Astrocyte (in vitro differentiated cells and primary cell): ENCODE measurements around the gene STX16. TPM values are rescaled to one million over a fixed set of nuclear protein-coding genes. Genes with fewer than 3 reads are reported as not detected.

Source experiments
- DNase-seq: peaks from one replicate; pipeline ENCODE4 v3.0.0-alpha.2; 2010; ENCODE audit warnings: low read depth
- FAIRE-seq: peaks from 2 replicates; lab custom pipeline; 2011; peaks lifted over from hg19 to GRCh38; lab: Jason Lieb, UNC
- H2AFZ ChIP-seq: 2 replicates; pipeline ENCODE4 v1.6.0; 2012; ENCODE audit warnings: low read depth, low read length, inconsistent platforms
- H3K27ac ChIP-seq: 2 replicates; pipeline ENCODE4 v1.5.1; 2011; ENCODE audit warnings: low read depth, low read length, inconsistent platforms
- H3K27me3 ChIP-seq: 2 replicates; pipeline ENCODE4 v1.6.0; 2011; ENCODE audit warnings: low read length, inconsistent platforms; ENCODE audit not compliant: insufficient read depth
- H3K36me3 ChIP-seq: 2 replicates; pipeline ENCODE4 v1.5.1; 2011; ENCODE audit warnings: low read length, inconsistent platforms; ENCODE audit not compliant: insufficient read depth
- H3K4me1 ChIP-seq: 2 replicates; pipeline ENCODE4 v1.5.1; 2011; ENCODE audit warnings: low read length, inconsistent platforms; ENCODE audit not compliant: insufficient read depth
- H3K4me2 ChIP-seq: 2 replicates; pipeline ENCODE4 v1.6.0; 2012; ENCODE audit warnings: low read length, inconsistent platforms
- H3K4me3 ChIP-seq: 2 replicates; pipeline ENCODE4 v1.5.1; 2011; ENCODE audit warnings: low read depth, mild to moderate bottlenecking, low read length, inconsistent platforms; ENCODE audit not compliant: insufficient read depth
- H3K79me2 ChIP-seq: 2 replicates; pipeline ENCODE4 v1.6.0; 2012; ENCODE audit warnings: mild to moderate bottlenecking, low read length, inconsistent platforms; ENCODE audit not compliant: insufficient read depth
- H3K9ac ChIP-seq: 2 replicates; pipeline ENCODE4 v1.6.0; 2012; ENCODE audit warnings: mild to moderate bottlenecking, low read length, inconsistent platforms
- H3K9me3 ChIP-seq: 2 replicates; pipeline ENCODE4 v1.5.1; 2012; ENCODE audit warnings: low read depth, mild to moderate bottlenecking, low read length, inconsistent platforms; ENCODE audit not compliant: insufficient read depth
- H4K20me1 ChIP-seq: 2 replicates; pipeline ENCODE4 v1.6.0; 2012; ENCODE audit warnings: low read length, inconsistent platforms; ENCODE audit not compliant: insufficient read depth
- H3K27ac Mint-ChIP-seq: one replicate; pipeline ENCODE4 v1.8.0; 2021; ENCODE audit warnings: mild to moderate bottlenecking, mixed read lengths; ENCODE audit not compliant: unreplicated experiment
- H3K27me3 Mint-ChIP-seq: one replicate; pipeline ENCODE4 v1.8.0; 2021; ENCODE audit warnings: low read depth, mixed read lengths; ENCODE audit not compliant: unreplicated experiment
- H3K36me3 Mint-ChIP-seq: one replicate; pipeline ENCODE4 v1.8.0; 2021; ENCODE audit warnings: low read depth, mixed read lengths; ENCODE audit not compliant: unreplicated experiment
- H3K4me1 Mint-ChIP-seq: one replicate; pipeline ENCODE4 v1.8.0; 2021; ENCODE audit warnings: low read depth, mixed read lengths; ENCODE audit not compliant: unreplicated experiment
- H3K4me3 Mint-ChIP-seq: one replicate; pipeline ENCODE4 v1.8.0; 2021; ENCODE audit warnings: mild to moderate bottlenecking, moderate library complexity, mixed read lengths; ENCODE audit not compliant: unreplicated experiment
- H3K9me3 Mint-ChIP-seq: one replicate; pipeline ENCODE4 v1.8.0; 2021; ENCODE audit warnings: mild to moderate bottlenecking, mixed read lengths; ENCODE audit not compliant: unreplicated experiment
- CTCF ChIP-seq: IDR thresholded peaks from 2 replicates; pipeline ENCODE4 v1.5.1; 2011; ENCODE audit warnings: low read depth, mild to moderate bottlenecking, inconsistent platforms, low read length, moderate library complexity; ENCODE audit not compliant: insufficient read depth
- EZH2 ChIP-seq: IDR thresholded peaks from 2 replicates; pipeline ENCODE4 v1.6.1; 2012; ENCODE audit warnings: mild to moderate bottlenecking, low read length, inconsistent platforms; ENCODE audit not compliant: insufficient read depth
- total RNA-seq: library from RNA; stranded (reverse); gene quantifications from 2 replicates; pipeline ENCODE4 v1.2.1, GENCODE V29; 2021

STX16 gene
- total RNA-seq, 1 donor from 2014 or later = 59.3 TPM

- TF ChIP-seq EZH2 = no peak
- TF ChIP-seq CTCF = no peak
- no peaks in the 10 kb centered on the region for H3K9me3 ChIP-seq
- FAIRE-seq = no peak
- no peaks in the 10 kb centered on the region for H3K79me2 ChIP-seq
- no peaks in the 10 kb centered on the region for H3K9me3 Mint-ChIP-seq
- H3K4me3 Mint-ChIP-seq = no peak overlapping the region
- no peaks in the 10 kb centered on the region for H3K27me3 Mint-ChIP-seq
- no peaks in the 10 kb centered on the region for H3K4me1 ChIP-seq
- no peak for DNase-seq
- H3K27ac Mint-ChIP-seq = no peak overlapping the region
- no peaks in the 10 kb centered on the region for H3K27me3 ChIP-seq
- H3K36me3 Mint-ChIP-seq = peaks cover 7% of the 10 kb centered on the region
- H3K9ac ChIP-seq = no peak overlapping the region
- H3K36me3 ChIP-seq = no peaks in the 10 kb centered on the region
- H3K4me1 Mint-ChIP-seq = no peaks in the 10 kb centered on the region
- no peaks in the 10 kb centered on the region for H4K20me1 ChIP-seq
- H3K4me3 ChIP-seq = no peak overlapping the region
- no peak overlapping the region for H2AFZ ChIP-seq
- H3K27ac ChIP-seq = no peak overlapping the region
- no peak overlapping the region for H3K4me2 ChIP-seq
Observed at GRCh38 chr20:58711266-58712051, 60.4 kb downstream of the STX16 start.

- no peaks in the 10 kb centered on the region for H3K36me3 ChIP-seq
- no peak for DNase-seq
- H3K4me1 Mint-ChIP-seq = no peaks in the 10 kb centered on the region
Observed at GRCh38 chr20:58712151-58712791, 61.2 kb downstream of the STX16 start.

More at GRCh38 chr20:58712151-58712791, 61.2 kb downstream of the STX16 start:
- Mint-ChIP-seq H3K4me3 (no peak overlapping the region), H3K27ac (no peak overlapping the region), H3K36me3 (peaks cover 7% of the 10 kb centered on the region), H3K27me3 (no peaks in the 10 kb centered on the region), H3K9me3 (no peaks in the 10 kb centered on the region)
- H2AFZ ChIP-seq = no peak overlapping the region
- TF ChIP-seq EZH2 = no peak
- no peak for TF ChIP-seq CTCF
- no peaks in the 10 kb centered on the region for H3K27me3 ChIP-seq
- H3K27ac ChIP-seq = no peak overlapping the region
- H3K9ac ChIP-seq = no peak overlapping the region
- H3K4me2 ChIP-seq = no peak overlapping the region
- no peaks in the 10 kb centered on the region for H3K9me3 ChIP-seq
- H3K79me2 ChIP-seq = no peaks in the 10 kb centered on the region
- no peaks in the 10 kb centered on the region for H3K4me1 ChIP-seq
- H4K20me1 ChIP-seq = no peaks in the 10 kb centered on the region
- no peak overlapping the region for H3K4me3 ChIP-seq
- no peak for FAIRE-seq
